ENCODE data around the gene DIAPH3. TPM values are rescaled to one million over a fixed set of nuclear protein-coding genes. Genes with fewer than 3 reads are reported as not detected.
"Not testable (repeated sequence)": the region's sequence is repeated elsewhere in the genome, so short reads cannot be mapped to it uniquely, and the experiment has no call there.

The DIAPH3 gene
- total RNA-seq, 2 donors from 2014 or later = 0.27 to 2.4 TPM

DNA sequence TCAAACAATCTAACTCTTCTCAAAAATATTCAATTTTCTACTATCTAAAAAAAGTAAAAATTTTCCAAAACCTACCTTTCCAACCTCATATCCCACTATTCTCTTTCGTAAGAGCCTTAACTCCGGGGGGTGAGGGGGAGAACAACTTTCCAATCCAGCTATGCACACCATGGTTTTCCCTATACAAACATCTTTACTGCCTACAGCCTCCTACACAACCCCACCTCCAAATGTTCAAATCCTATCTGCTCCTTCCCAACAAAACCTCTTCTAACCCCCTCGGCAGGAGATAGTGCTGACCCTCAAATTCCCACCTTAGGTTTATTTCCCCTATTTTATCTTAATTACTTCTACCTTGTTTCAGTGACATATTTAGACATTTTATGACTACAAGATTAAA lies 102.0 kb downstream of the DIAPH3 start:
- TF ChIP-seq POLR2A (IDR thresholded peaks at IDR 0.05) (no peak), POLR2AphosphoS5 (IDR thresholded peaks at IDR 0.05) (no peak), CTCF (IDR thresholded peaks at IDR 0.05) (no peak)
- no peaks in the 10 kb centered on the region for H3K27me3 ChIP-seq (replicated peaks; ENCODE audit: insufficient read depth)
- intact Hi-C loops (cut with DNase I) = no loop called here
- WGBS = 62% methylated on average over 3 of the region's 3 CpGs
- H3K27ac ChIP-seq = no peak overlapping the region
- no peaks in the 10 kb centered on the region for H3K36me3 ChIP-seq
- H3K9me3 ChIP-seq = no peaks in the 10 kb centered on the region
- H3K4me3 ChIP-seq = no peak overlapping the region
- no peak for DNase-seq (ENCODE audit: low spot score)
- H3K4me1 ChIP-seq (replicated peaks) = no peaks in the 10 kb centered on the region

- H3K36me3 ChIP-seq = no peaks in the 10 kb centered on the region
Measured at GRCh38 chr13:60051754-60052285, 111.9 kb downstream of the DIAPH3 start.

GRCh38 chr13:60048353-60048752 lies 115.4 kb downstream of the DIAPH3 start:
- H3K27ac ChIP-seq; H3K4me3 ChIP-seq; H3K36me3 ChIP-seq; H3K27me3 ChIP-seq (replicated peaks; ENCODE audit: insufficient read depth); intact Hi-C loops (cut with DNase I); DNase-seq (ENCODE audit: low spot score); H3K4me1 ChIP-seq (replicated peaks); H3K9me3 ChIP-seq: not testable (repeated sequence)

More at GRCh38 chr13:60051754-60052285, 111.9 kb downstream of the DIAPH3 start:
- no peak overlapping the region for H3K4me3 ChIP-seq
- no peaks in the 10 kb centered on the region for H3K4me1 ChIP-seq (replicated peaks)
- TF ChIP-seq POLR2A (IDR thresholded peaks at IDR 0.05) (no peak), CTCF (IDR thresholded peaks at IDR 0.05) (no peak), POLR2AphosphoS5 (IDR thresholded peaks at IDR 0.05) (no peak)
- H3K9me3 ChIP-seq = no peaks in the 10 kb centered on the region
- no peak overlapping the region for H3K27ac ChIP-seq
- H3K27me3 ChIP-seq (replicated peaks; ENCODE audit: insufficient read depth) = no peaks in the 10 kb centered on the region
- no peak for DNase-seq (ENCODE audit: low spot score)
- 49% methylated on average over 3 of the region's 3 CpGs for WGBS
- intact Hi-C loops (cut with DNase I) = no loop called here

- DNase-seq (ENCODE audit: low spot score) = no peak
- Histone ChIP-seq H3K36me3 (no peaks in the 10 kb centered on the region), H3K27ac (no peak overlapping the region), H3K9me3 (no peaks in the 10 kb centered on the region), H3K4me3 (no peak overlapping the region), H3K27me3 (replicated peaks; ENCODE audit: insufficient read depth) (no peaks in the 10 kb centered on the region), H3K4me1 (replicated peaks) (no peaks in the 10 kb centered on the region)
- intact Hi-C loops (cut with DNase I) = no loop called here
- no peak for TF ChIP-seq POLR2AphosphoS5 (IDR thresholded peaks at IDR 0.05)
- TF ChIP-seq CTCF (IDR thresholded peaks at IDR 0.05) = no peak
- TF ChIP-seq POLR2A (IDR thresholded peaks at IDR 0.05) = no peak
- WGBS = 57% methylated on average over 3 of the region's 3 CpGs
Measured at GRCh38 chr13:60047918-60048317, 115.8 kb downstream of the DIAPH3 start.

GRCh38 chr13:60044321-60044720 lies 119.4 kb downstream of the DIAPH3 start:
- WGBS = 99% methylated on average over 4 of the region's 4 CpGs
- TF ChIP-seq CTCF (IDR thresholded peaks at IDR 0.05) (no peak), POLR2AphosphoS5 (IDR thresholded peaks at IDR 0.05) (no peak), POLR2A (IDR thresholded peaks at IDR 0.05) (no peak)
- intact Hi-C loops (cut with DNase I) = no loop called here
- no peaks in the 10 kb centered on the region for H3K27me3 ChIP-seq (replicated peaks; ENCODE audit: insufficient read depth)
- H3K9me3 ChIP-seq = no peaks in the 10 kb centered on the region
- DNase-seq (ENCODE audit: low spot score) = no peak
- H3K27ac ChIP-seq = no peak overlapping the region
- no peaks in the 10 kb centered on the region for H3K36me3 ChIP-seq
- no peaks in the 10 kb centered on the region for H3K4me1 ChIP-seq (replicated peaks)
- no peak overlapping the region for H3K4me3 ChIP-seq

Data from prostate gland (tissue), 2 donors.